Retinal pigment epithelial cell (primary cell): ENCODE measurements around the gene FLYWCH2.
"Not testable (repeated sequence)": the region's sequence is repeated elsewhere in the genome, so short reads cannot be mapped to it uniquely, and the experiment has no call there.

Experiments used
- DNase-seq: peaks from one replicate; pipeline ENCODE4 v3.0.0-alpha.2; 2010; ENCODE audit warnings: low read depth
- H3K4me3 ChIP-seq: 2 replicates; pipeline ENCODE4 v1.5.1; 2011; ENCODE audit warnings: mild to moderate bottlenecking, low read length, control low read depth, moderate library complexity
- CTCF ChIP-seq: conservative IDR thresholded peaks from 2 replicates; pipeline ENCODE4 v1.5.1; 2011; ENCODE audit warnings: low read depth, low read length, control low read depth, inconsistent platforms

FLYWCH2 gene

DNA sequence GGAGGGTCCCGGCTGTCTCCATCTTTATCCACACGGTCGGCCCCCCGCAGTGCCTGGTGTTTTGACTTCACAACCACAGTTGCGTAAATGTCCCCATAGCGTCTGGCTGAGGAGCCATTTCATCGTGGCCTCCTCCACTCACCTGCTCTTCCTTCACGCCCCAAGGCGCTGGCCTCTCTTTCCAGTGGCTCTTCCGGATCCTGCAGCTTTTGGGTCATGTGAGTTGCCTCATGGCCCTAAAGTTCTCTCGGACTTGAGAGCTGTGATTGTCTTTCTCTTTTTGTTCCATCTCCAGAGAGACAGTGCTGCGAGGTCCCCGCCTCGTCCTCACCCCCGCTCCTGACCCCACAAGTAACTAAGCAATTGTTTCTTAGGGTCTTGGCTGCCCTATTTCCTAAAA is 51.4 kb downstream of the FLYWCH2 start:
- no peak overlapping the region for H3K4me3 ChIP-seq
- no peak for TF ChIP-seq CTCF
- DNase-seq = no peak

- no peak for DNase-seq
- TF ChIP-seq CTCF = no peak
- H3K4me3 ChIP-seq = no peak overlapping the region
These were observed 53.5 kb downstream of the FLYWCH2 start for GRCh38 chr16:2936436-2937011.

- no peak for DNase-seq
- no peak for TF ChIP-seq CTCF
- H3K4me3 ChIP-seq = no peak overlapping the region
These were observed 54.2 kb downstream of the FLYWCH2 start for GRCh38 chr16:2937170-2937569.

DNA sequence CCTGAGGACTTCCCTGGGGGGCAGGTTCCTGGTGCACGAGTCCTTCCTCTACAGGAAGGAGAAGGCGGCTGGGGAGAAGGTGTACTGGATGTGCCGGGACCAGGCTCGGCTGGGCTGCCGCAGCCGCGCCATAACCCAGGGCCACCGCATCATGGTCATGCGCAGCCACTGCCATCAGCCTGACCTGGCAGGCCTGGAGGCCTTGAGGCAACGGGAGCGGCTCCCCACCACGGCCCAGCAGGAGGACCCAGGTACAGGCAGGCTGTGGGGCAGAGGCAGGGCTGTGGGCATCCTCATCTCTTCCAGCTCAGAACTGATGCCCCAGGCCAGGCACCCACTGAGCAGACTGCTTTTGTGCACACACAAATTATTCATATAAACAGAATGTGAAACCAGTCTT is 55.2 kb downstream of the FLYWCH2 start:
- TF ChIP-seq CTCF = no peak
- no peak for DNase-seq
- no peak overlapping the region for H3K4me3 ChIP-seq

DNA sequence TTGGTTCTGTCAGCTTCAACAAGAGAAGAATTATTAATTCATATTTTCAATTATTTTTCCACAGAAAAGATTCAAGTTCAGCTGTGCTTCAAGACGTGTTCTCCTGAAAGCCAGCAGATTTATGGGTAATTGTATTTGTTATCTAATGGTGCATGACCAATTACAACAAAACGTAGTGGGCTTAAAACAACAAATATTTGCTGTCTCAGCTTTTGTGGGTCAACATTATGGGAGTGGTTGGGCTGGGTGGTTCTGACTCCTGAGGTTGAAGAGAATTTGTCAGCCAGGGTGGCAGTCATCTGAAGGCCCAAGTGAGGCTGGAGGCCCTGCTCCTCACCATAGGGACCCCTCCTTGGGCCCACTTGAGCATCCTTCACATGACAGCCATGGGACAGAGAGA is 57.0 kb downstream of the FLYWCH2 start:
- TF ChIP-seq CTCF = no peak
- DNase-seq = no peak
- H3K4me3 ChIP-seq = no peak overlapping the region

- no peak overlapping the region for H3K4me3 ChIP-seq
- DNase-seq = no peak
- no peak for TF ChIP-seq CTCF
These were observed 59.0 kb downstream of the FLYWCH2 start for GRCh38 chr16:2942045-2942444.

GRCh38 chr16:2943716-2944115 is 60.7 kb downstream of the FLYWCH2 start:
- DNase-seq = not testable (repeated sequence)

DNA sequence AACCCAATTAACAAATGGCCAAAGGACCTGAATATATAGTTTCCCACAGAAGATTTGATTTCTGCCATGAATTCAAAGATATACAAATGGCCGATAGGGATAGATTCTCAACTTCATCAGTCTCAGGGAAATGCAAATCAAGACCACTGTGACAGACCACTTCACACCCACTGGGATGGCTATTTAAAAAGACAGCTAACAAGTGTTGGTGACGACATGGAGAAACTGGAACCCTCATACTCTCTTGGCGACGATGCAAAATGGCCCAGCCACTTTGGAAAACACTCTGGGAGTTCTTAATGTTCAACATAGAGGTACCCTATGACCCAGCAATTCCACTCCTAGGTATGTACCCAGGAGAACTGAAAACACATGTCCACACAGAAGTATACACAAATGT is 63.6 kb downstream of the FLYWCH2 start:
- H3K4me3 ChIP-seq = no peak overlapping the region
- DNase-seq = no peak
- TF ChIP-seq CTCF = no peak

More at GRCh38 chr16:2943716-2944115, 60.7 kb downstream of the FLYWCH2 start:
- H3K4me3 ChIP-seq = not testable (repeated sequence)
